H1 (cell line): Measurements from ENCODE around the gene TMEM161B. TPM values are rescaled to one million over a fixed set of nuclear protein-coding genes. Genes with fewer than 3 reads are reported as not detected.

Experiments
- CTCF ChIA-PET: fragments of 300-600 bp; sonication (Branson Sonifier 250); formaldehyde crosslinking; loops from one replicate; lab custom pipeline; 2021; ENCODE audit not compliant: partially characterized antibody; lab: Charles Lee
- POLR2A ChIA-PET: fragments of 300-600 bp; sonication (Branson Sonifier 250); formaldehyde crosslinking; loops from one replicate; lab custom pipeline; 2021; ENCODE audit warnings: inconsistent platforms; ENCODE audit not compliant: partially characterized antibody; lab: Charles Lee
- DNase-seq, 2 experiments: peaks; one replicate each; pipeline versions ENCODE4 v3.0.0 to v3.0.0-alpha.2; 2010 to 2022; ENCODE audit warnings: low spot score in 2 of 2, low read depth in 1 of 2, mixed read lengths in 1 of 2
- FAIRE-seq: peaks from 2 replicates; lab custom pipeline; 2011; peaks lifted over from hg19 to GRCh38; lab: Jason Lieb, UNC
- H2AFZ ChIP-seq: 2 replicates; pipeline ENCODE4 v1.8.1; 2012; ENCODE audit warnings: low read length, inconsistent platforms
- H2AK5ac ChIP-seq: 2 replicates; pipeline ENCODE4 v1.6.1; 2013; ENCODE audit warnings: low read depth, low read length
- H2BK120ac ChIP-seq: replicated peaks from 2 replicates; pipeline ENCODE3; 2013; ENCODE audit warnings: low read depth, low read length, inconsistent platforms
- H2BK12ac ChIP-seq: 2 replicates; pipeline ENCODE4 v1.6.1; 2013; ENCODE audit warnings: low read depth, low read length
- H2BK15ac ChIP-seq: 2 replicates; pipeline ENCODE4 v1.6.1; 2013; ENCODE audit warnings: low read length
- H2BK20ac ChIP-seq: 2 replicates; pipeline ENCODE4 v1.6.1; 2013; ENCODE audit warnings: low read length
- H2BK5ac ChIP-seq: 2 replicates; pipeline ENCODE4 v1.6.1; 2013; ENCODE audit warnings: low read depth, low read length
- H3K14ac ChIP-seq: 2 replicates; pipeline ENCODE4 v1.6.1; 2013; ENCODE audit warnings: inconsistent platforms; ENCODE audit not compliant: insufficient read length
- H3K18ac ChIP-seq: 2 replicates; pipeline ENCODE4 v1.6.1; 2013; ENCODE audit warnings: low read length; ENCODE audit errors: extremely low read depth
- H3K23ac ChIP-seq: 2 replicates; pipeline ENCODE4 v1.6.1; 2013; ENCODE audit warnings: inconsistent platforms; ENCODE audit not compliant: insufficient read length
- H3K23me2 ChIP-seq: 2 replicates; pipeline ENCODE4 v1.6.1; 2013; ENCODE audit warnings: low read depth, low read length
- H3K27ac ChIP-seq: 2 replicates; pipeline ENCODE4 v1.6.1; 2011; ENCODE audit warnings: low read depth, low read length, inconsistent platforms
- H3K27me3 ChIP-seq, 4 experiments: replicated peaks in 1 of 4; 1 replicate in 1 of 4; 2 replicates in 3 of 4; pipeline versions ENCODE4 v1.6.1 to v1.8.1; 2011 to 2013; ENCODE audit warnings: low read length in 3 of 4, mild to moderate bottlenecking in 3 of 4, inconsistent platforms in 2 of 4, mixed read lengths in 2 of 4, moderate library complexity in 1 of 4; ENCODE audit not compliant: control insufficient read depth in 3 of 4, insufficient read depth in 3 of 4; ENCODE audit errors: extremely low read depth in 1 of 4
- H3K36me3 ChIP-seq, 4 experiments: 2 replicates each; pipeline versions ENCODE4 v1.6.1 to v1.8.1; 2011 to 2013; ENCODE audit warnings: mild to moderate bottlenecking in 4 of 4, low read length in 3 of 4, moderate library complexity in 2 of 4, control low read depth in 1 of 4, inconsistent platforms in 1 of 4; ENCODE audit not compliant: insufficient read depth in 4 of 4, control insufficient read depth in 2 of 4
- H3K4ac ChIP-seq: replicated peaks from 2 replicates; pipeline ENCODE3; 2013; ENCODE audit warnings: low read length, low read depth, mixed read lengths, inconsistent platforms; ENCODE audit not compliant: insufficient read length
- H3K4me1 ChIP-seq, 4 experiments: replicated peaks in 1 of 4; 1 replicate in 1 of 4; 2 replicates in 3 of 4; pipeline versions ENCODE4 v1.6.1 to v1.8.1; 2011 to 2013; ENCODE audit warnings: low read length in 3 of 4, inconsistent platforms in 2 of 4, mixed read lengths in 1 of 4; ENCODE audit not compliant: insufficient read depth in 4 of 4, control insufficient read depth in 3 of 4
- H3K4me2 ChIP-seq, 2 experiments: 2 replicates each; pipeline versions ENCODE4 v1.6.1 to v1.8.1; 2011 to 2013; ENCODE audit warnings: low read depth in 2 of 2, low read length in 2 of 2, control low read depth in 1 of 2, inconsistent platforms in 1 of 2, mild to moderate bottlenecking in 1 of 2; ENCODE audit not compliant: insufficient read depth in 1 of 2
- H3K4me3 ChIP-seq, 4 experiments: fragments of 200-600, 300-600 bp in 1 of 4; sonication (generic), shearing (Covaris generic), sonication (Bioruptor Twin) in 1 of 4; 2 replicates each; pipeline versions ENCODE4 v1.5.1 to v1.8.1; 2011 to 2016; ENCODE audit warnings: low read length in 4 of 4, low read depth in 3 of 4, control low read depth in 2 of 4, inconsistent platforms in 2 of 4, mild to moderate bottlenecking in 2 of 4, mixed read lengths in 1 of 4, moderate library complexity in 1 of 4; ENCODE audit not compliant: insufficient read depth in 2 of 4; ENCODE audit errors: extremely low read depth in 1 of 4
- H3K56ac ChIP-seq: replicated peaks from 2 replicates; pipeline ENCODE3; 2013; ENCODE audit warnings: low read depth, mild to moderate bottlenecking, mixed read lengths, low read length, inconsistent platforms; ENCODE audit not compliant: insufficient read length
- H3K79me1 ChIP-seq: 2 replicates; pipeline ENCODE4 v1.6.1; 2013; ENCODE audit warnings: low read depth, low read length, control low read depth
- H3K79me2 ChIP-seq, 2 experiments: 2 replicates each; pipeline versions ENCODE4 v1.6.1 to v1.8.1; 2012 to 2013; ENCODE audit warnings: low read length in 2 of 2, mild to moderate bottlenecking in 2 of 2, inconsistent platforms in 1 of 2; ENCODE audit not compliant: insufficient read depth in 2 of 2, control insufficient read depth in 1 of 2
- H3K9ac ChIP-seq, 4 experiments: replicated peaks in 1 of 4; 1 replicate in 1 of 4; 2 replicates in 3 of 4; pipeline versions ENCODE4 v1.6.1 to v1.8.1; 2011 to 2013; ENCODE audit warnings: low read depth in 3 of 4, low read length in 3 of 4, control low read depth in 2 of 4, mild to moderate bottlenecking in 2 of 4, moderate library complexity in 2 of 4, inconsistent platforms in 1 of 4; ENCODE audit errors: extremely low read depth in 1 of 4
- H3K9me3 ChIP-seq, 2 experiments: 2 replicates each; pipeline versions ENCODE4 v1.6.1 to v1.8.1; 2012 to 2013; ENCODE audit warnings: mild to moderate bottlenecking in 2 of 2, moderate library complexity in 2 of 2, control low read depth in 1 of 2, inconsistent platforms in 1 of 2, low read depth in 1 of 2, low read length in 1 of 2, mixed read lengths in 1 of 2; ENCODE audit not compliant: insufficient read depth in 2 of 2
- H4K20me1 ChIP-seq, 2 experiments: replicated peaks in 1 of 2; 2 replicates each; pipeline versions ENCODE3 to v1.8.1; 2011 to 2013; ENCODE audit warnings: inconsistent platforms in 2 of 2, low read length in 2 of 2, mild to moderate bottlenecking in 1 of 2; ENCODE audit not compliant: insufficient read depth in 2 of 2, control insufficient read depth in 1 of 2
- H4K5ac ChIP-seq: 2 replicates; pipeline ENCODE4 v1.6.1; 2013; ENCODE audit warnings: low read length, low read depth, mixed read lengths, inconsistent platforms; ENCODE audit not compliant: insufficient read length
- H4K8ac ChIP-seq: 2 replicates; pipeline ENCODE4 v1.8.0; 2013; ENCODE audit warnings: mild to moderate bottlenecking, moderate library complexity, low read length, inconsistent platforms; ENCODE audit not compliant: insufficient read depth; ENCODE audit errors: extremely low read depth
- H4K91ac ChIP-seq: replicated peaks from 2 replicates; pipeline ENCODE3; 2013; ENCODE audit warnings: low read length, mixed read lengths, inconsistent platforms; ENCODE audit not compliant: insufficient read length
- ASH2L ChIP-seq: fragments of 200-600, 300-600 bp; sonication (generic); IDR thresholded peaks from one replicate; pipeline ENCODE4 v1.7.1; 2017; ENCODE audit warnings: low read length
- CHD2 ChIP-seq: IDR thresholded peaks from 2 replicates; pipeline ENCODE4 v1.6.1; 2012; ENCODE audit warnings: low read length, improper control_type of control experiment
- EZH2 ChIP-seq: fragments of 200-600 bp; sonication (generic); IDR thresholded peaks from 2 replicates; pipeline ENCODE4 v1.7.1; 2012; ENCODE audit warnings: low read depth, mild to moderate bottlenecking, moderate library complexity, low read length, inconsistent platforms; ENCODE audit not compliant: severe bottlenecking
- FOSL1 ChIP-seq: IDR thresholded peaks from 2 replicates; pipeline ENCODE4 v1.6.1; 2011; ENCODE audit warnings: mild to moderate bottlenecking, low read depth, low read length, moderate library complexity; ENCODE audit not compliant: insufficient read depth
- GTF2F1 ChIP-seq: IDR thresholded peaks from 2 replicates; pipeline ENCODE4 v1.6.1; 2012; ENCODE audit warnings: low read depth, low read length, improper control_type of control experiment, borderline replicate concordance
- HDAC2 ChIP-seq, 2 experiments: fragments of 300-600 bp in 1 of 2; sonication (generic) in 1 of 2; IDR thresholded peaks; 2 replicates each; pipeline ENCODE4 v1.6.1; 2011 to 2012; ENCODE audit warnings: low read depth in 2 of 2, low read length in 2 of 2, mild to moderate bottlenecking in 2 of 2, moderate library complexity in 2 of 2, borderline replicate concordance in 1 of 2, inconsistent platforms in 1 of 2
- KDM1A ChIP-seq: fragments of 200-600, 300-600 bp; sonication (generic); IDR thresholded peaks from 2 replicates; pipeline ENCODE4 v1.7.1; 2016; ENCODE audit warnings: mild to moderate bottlenecking, low read length, borderline replicate concordance
- KDM5A ChIP-seq: fragments of 200-600 bp; IDR thresholded peaks from 2 replicates; pipeline ENCODE4 v1.7.1; 2012; ENCODE audit warnings: mild to moderate bottlenecking, low read length, inconsistent platforms, mixed read lengths
- PHF8 ChIP-seq: fragments of 200-600 bp; sonication (generic); conservative IDR thresholded peaks from 2 replicates; pipeline ENCODE4 v1.7.1; 2012; ENCODE audit warnings: low read depth, mild to moderate bottlenecking, inconsistent platforms, low read length, moderate library complexity
- RNF2 ChIP-seq: fragments of 200-900, 300-1000 bp; sonication (generic); IDR thresholded peaks from 2 replicates; pipeline ENCODE4 v1.7.1; 2016; ENCODE audit warnings: borderline replicate concordance, low read depth, mild to moderate bottlenecking, antibody characterized with exemption, low read length; ENCODE audit not compliant: poor library complexity, severe bottlenecking; ENCODE audit errors: missing control alignments
- TEAD4 ChIP-seq: IDR thresholded peaks from 2 replicates; pipeline ENCODE4 v1.6.1; 2012; ENCODE audit warnings: low read depth, low read length, inconsistent platforms, mixed read lengths
- WGBS, 2 experiments: shearing (Covaris generic) in 1 of 2; methylation state at CpG; one replicate each; pipeline versions ENCODE4 v1.1.6 to v1.1.7; 2013 to 2015; ENCODE audit warnings: low lambda C conversion rate in 2 of 2, mixed read lengths in 2 of 2, inconsistent platforms in 1 of 2, low coverage in 1 of 2, missing lambda C conversion rate in 1 of 2; ENCODE audit not compliant: insufficient replicate concordance in 2 of 2, insufficient coverage in 1 of 2, insufficient read length in 1 of 2; ENCODE audit errors: extremely low coverage in 1 of 2, missing lambda C conversion rate in 1 of 2; 5-methylcytosine and 5-hydroxymethylcytosine counted together
- polyA plus RNA-seq, 7 experiments: library from polyadenylated mRNA; depleted of rRNA in 3 of 7; stranded (reverse) in 5 of 7; unstranded in 2 of 7; fragments of >200 nt in 5 of 7; fragments of 200-250 nt in 2 of 7; gene quantifications; 1 replicate in 5 of 7; 2 replicates in 1 of 7; 4 replicates in 1 of 7; pipeline versions ENCODE4 v1.2.1 to v1.2.3, GENCODE V29; 2011 to 2013; ENCODE audit warnings: missing spikeins in 2 of 7, mixed read lengths in 2 of 7
- total RNA-seq: library from RNA; stranded (reverse); fragmentation: NEBNext Ultra II Directional; extraction: Animal tissue kit (Norgen Biotek cat#: 25700); gene quantifications from 2 replicates; pipeline ENCODE4 v1.2.1, GENCODE V29; 2021
- TF ChIP-seq, protein P1 (sequence below): IDR thresholded peaks from 2 replicates; pipeline ENCODE4 v1.6.1; 2012; ENCODE audit warnings: inconsistent platforms
- TF ChIP-seq, protein P2 (sequence below): IDR thresholded peaks from 2 replicates; pipeline ENCODE4 v1.6.1; 2012; ENCODE audit warnings: inconsistent platforms

Gene TMEM161B
- total and polyA plus RNA-seq, 2 of the 8 experiments (the other 6 are each of a cell fraction or from before 2014, with no cell fraction given): 7.4 to 13.8 TPM

DNA sequence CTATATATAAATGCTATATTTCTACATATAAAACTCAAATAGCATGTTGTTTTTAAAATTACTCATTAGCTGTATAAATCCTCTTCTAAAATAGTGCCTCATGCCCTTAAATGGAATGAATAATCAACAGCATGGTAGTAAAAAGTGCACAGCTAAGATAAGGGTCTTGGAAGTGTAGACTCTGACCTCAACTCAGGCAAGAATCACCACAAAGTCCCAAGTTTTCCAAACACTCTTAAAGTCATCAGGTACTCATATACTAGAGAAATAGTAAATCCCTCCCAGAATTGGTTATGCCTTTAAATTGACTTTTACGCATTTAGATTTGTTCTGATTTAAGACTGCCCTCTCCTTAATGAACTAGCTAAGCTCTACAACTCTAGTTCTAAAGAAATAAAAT, 113.8 kb downstream of the TMEM161B start:
- H3K23me2 ChIP-seq: no peaks in the 10 kb centered on the region; the same call in none of the 2 replicates
- WGBS, 2 experiments: 88% methylated on average over 1 of the region's 1 CpG; no CpG with 5 or more reads in 1 of the 2 experiments
- H2BK15ac ChIP-seq: no peak overlapping the region
- FAIRE-seq (no peak), DNase-seq (no peak)
- H2BK12ac ChIP-seq: no peak overlapping the region
- no peak overlapping the region for H3K4me3 ChIP-seq
- H2BK5ac ChIP-seq: no peak overlapping the region
- H3K27ac ChIP-seq: no peak overlapping the region
- no peaks in the 10 kb centered on the region for H4K20me1 ChIP-seq
- H3K4me1 ChIP-seq: no peaks in the 10 kb centered on the region
- H3K9me3 ChIP-seq: no peaks in the 10 kb centered on the region
- H3K36me3 ChIP-seq: no peaks in the 10 kb centered on the region
- H3K23ac ChIP-seq: no peak overlapping the region
- H3K14ac ChIP-seq: no peak overlapping the region
- no peak overlapping the region for H3K4me2 ChIP-seq
- H2AFZ ChIP-seq: no peak overlapping the region
- H4K91ac ChIP-seq: no peak overlapping the region
- H2BK120ac ChIP-seq: no peak overlapping the region
- H2AK5ac ChIP-seq: no peak overlapping the region
- no peaks in the 10 kb centered on the region for H3K27me3 ChIP-seq
- H4K5ac ChIP-seq: no peak overlapping the region
- H2BK20ac ChIP-seq: no peak overlapping the region
- CTCF ChIA-PET: interaction anchor here (0.7 kb wide), 1 partner anchor 9 kb away, joined by 3 read pairs; no protein-coding TSS in a partner anchor
- H3K56ac ChIP-seq: no peak overlapping the region
- H3K79me1 ChIP-seq: no peaks in the 10 kb centered on the region
- no peak overlapping the region for H3K9ac ChIP-seq
- H3K79me2 ChIP-seq: no peaks in the 10 kb centered on the region
- H3K18ac ChIP-seq: no peak overlapping the region
- POLR2A ChIA-PET: no interaction called here
- no peak overlapping the region for H4K8ac ChIP-seq
- no peak overlapping the region for H3K4ac ChIP-seq
- TF ChIP-seq EZH2: no peak
- TF ChIP-seq FOSL1: no peak
- TF ChIP-seq TEAD4: no peak
- TF ChIP-seq RNF2: no peak
- TF ChIP-seq PHF8: no peak
- TF ChIP-seq, protein P1, sequence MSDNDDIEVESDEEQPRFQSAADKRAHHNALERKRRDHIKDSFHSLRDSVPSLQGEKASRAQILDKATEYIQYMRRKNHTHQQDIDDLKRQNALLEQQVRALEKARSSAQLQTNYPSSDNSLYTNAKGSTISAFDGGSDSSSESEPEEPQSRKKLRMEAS: no peak
- TF ChIP-seq ASH2L: no peak
- TF ChIP-seq GTF2F1: no peak
- no peak for TF ChIP-seq KDM1A
- TF ChIP-seq, protein P2, sequence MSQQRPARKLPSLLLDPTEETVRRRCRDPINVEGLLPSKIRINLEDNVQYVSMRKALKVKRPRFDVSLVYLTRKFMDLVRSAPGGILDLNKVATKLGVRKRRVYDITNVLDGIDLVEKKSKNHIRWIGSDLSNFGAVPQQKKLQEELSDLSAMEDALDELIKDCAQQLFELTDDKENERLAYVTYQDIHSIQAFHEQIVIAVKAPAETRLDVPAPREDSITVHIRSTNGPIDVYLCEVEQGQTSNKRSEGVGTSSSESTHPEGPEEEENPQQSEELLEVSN: no peak
- no peak for TF ChIP-seq HDAC2 (IDR thresholded peaks at IDR 0.05; ENCODE audit: borderline replicate concordance in 1 of 2, low read depth in 2 of 2, low read length in 2 of 2)
- no peak for TF ChIP-seq CHD2
- TF ChIP-seq KDM5A: no peak
